Spinal cord (tissue), 10 donors: Measurements from ENCODE around the gene TBC1D4. TPM values are rescaled to one million over a fixed set of nuclear protein-coding genes. Genes with fewer than 3 reads are reported as not detected.

Experiments used
- DNase-seq, 6 donors: peaks; one replicate each; pipeline versions ENCODE4 v3.0.0 to v3.0.0-alpha.2; 2013 to 2015; ENCODE audit warnings: low spot score in 6 of 6, low read depth in 4 of 6
- H3K27ac ChIP-seq: one replicate; pipeline ENCODE4 v1.5.1; 2013; ENCODE audit warnings: low read depth, low read length, control low read depth
- H3K27me3 ChIP-seq: one replicate; pipeline ENCODE4 v1.6.1; 2013; ENCODE audit warnings: low read length; ENCODE audit not compliant: control insufficient read depth, insufficient read depth
- H3K36me3 ChIP-seq: one replicate; pipeline ENCODE4 v1.6.1; 2013; ENCODE audit warnings: low read length; ENCODE audit not compliant: control insufficient read depth, insufficient read depth
- H3K4me1 ChIP-seq: one replicate; pipeline ENCODE4 v1.6.1; 2013; ENCODE audit warnings: low read length; ENCODE audit not compliant: control insufficient read depth, insufficient read depth
- H3K4me3 ChIP-seq: one replicate; pipeline ENCODE4 v1.5.1; 2013; ENCODE audit warnings: low read depth, low read length, control low read depth
- H3K9me3 ChIP-seq: one replicate; pipeline ENCODE4 v1.6.1; 2013; ENCODE audit warnings: low read length; ENCODE audit not compliant: control insufficient read depth, insufficient read depth
- WGBS: methylation state at CpG from one replicate; pipeline ENCODE4 v1.1.5; 2013; ENCODE audit warnings: missing lambda C conversion rate; ENCODE audit not compliant: insufficient coverage; 5-methylcytosine and 5-hydroxymethylcytosine counted together
- polyA plus RNA-seq, 2 donors: library from polyadenylated mRNA; unstranded; fragments of 120-200 nt; gene quantifications; one replicate each; pipeline ENCODE4 v1.2.1, GENCODE V29; 2013; ENCODE audit not compliant: insufficient read length in 2 of 2
- total RNA-seq, 2 donors: library from RNA; depleted of rRNA in 1 of 2; stranded (reverse); fragments of 120-200 nt in 1 of 2; fragments of >200 nt in 1 of 2; gene quantifications; one replicate each; pipeline versions ENCODE4 v1.2.3 to v1.2.4, GENCODE V29; 2013 to 2014
- donor health status: healthy.

TBC1D4 gene
- total and polyA plus RNA-seq, 4 donors = 11.1 to 19.2 (median 13.1) TPM

DNA sequence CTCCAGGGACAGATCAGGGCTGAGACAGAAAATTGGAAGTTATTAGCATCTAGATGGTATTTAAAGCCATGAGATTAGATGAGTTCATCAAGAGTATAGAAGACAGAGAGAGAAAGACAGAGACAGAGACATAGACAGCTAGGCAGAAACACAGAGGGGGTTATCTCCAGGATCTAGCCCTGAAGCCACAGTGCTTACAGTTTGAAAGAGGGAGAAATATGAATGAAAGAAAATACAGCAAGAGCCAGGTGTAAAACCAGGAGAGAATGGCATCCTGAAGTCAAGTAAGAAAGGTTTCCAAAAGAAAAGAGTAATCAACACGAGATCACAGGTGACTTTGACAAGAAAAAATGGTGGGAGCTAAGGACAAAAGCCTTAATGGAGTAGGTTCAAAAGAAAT is 111.2 kb downstream of the TBC1D4 start:
- no peak for DNase-seq

DNA sequence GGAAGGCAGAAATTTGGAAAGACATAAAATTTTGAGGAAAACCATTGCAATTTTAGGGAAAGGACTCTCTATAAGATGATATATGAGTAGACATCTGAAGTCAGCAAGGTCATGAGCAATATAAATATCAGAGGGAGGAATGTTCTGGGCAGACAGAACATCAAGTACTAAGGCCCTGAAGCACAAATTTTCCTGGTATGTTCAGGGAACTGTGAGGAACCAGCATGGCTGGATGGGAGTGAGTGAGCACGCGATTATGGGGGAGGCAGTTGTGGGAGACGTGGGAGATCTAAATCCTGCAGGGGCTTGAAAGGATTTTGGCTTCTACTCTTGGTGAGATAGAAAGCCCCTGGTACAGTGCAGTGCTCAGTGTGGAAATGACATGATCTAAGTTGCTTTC is 112.0 kb downstream of the TBC1D4 start:
- no peak overlapping the region for H3K27ac ChIP-seq
- no peaks in the 10 kb centered on the region for H3K27me3 ChIP-seq
- peaks cover 4% of the 10 kb centered on the region for H3K4me1 ChIP-seq

More for the DNA sequence above, 111.2 kb downstream of the TBC1D4 start:
- Histone ChIP-seq H3K4me3 (no peak overlapping the region), H3K27me3 (no peaks in the 10 kb centered on the region), H3K9me3 (no peaks in the 10 kb centered on the region), H3K27ac (no peak overlapping the region), H3K4me1 (peaks cover 4% of the 10 kb centered on the region), H3K36me3 (no peaks in the 10 kb centered on the region)
- WGBS = 100% methylated on average over 1 of the region's 1 CpG

DNA sequence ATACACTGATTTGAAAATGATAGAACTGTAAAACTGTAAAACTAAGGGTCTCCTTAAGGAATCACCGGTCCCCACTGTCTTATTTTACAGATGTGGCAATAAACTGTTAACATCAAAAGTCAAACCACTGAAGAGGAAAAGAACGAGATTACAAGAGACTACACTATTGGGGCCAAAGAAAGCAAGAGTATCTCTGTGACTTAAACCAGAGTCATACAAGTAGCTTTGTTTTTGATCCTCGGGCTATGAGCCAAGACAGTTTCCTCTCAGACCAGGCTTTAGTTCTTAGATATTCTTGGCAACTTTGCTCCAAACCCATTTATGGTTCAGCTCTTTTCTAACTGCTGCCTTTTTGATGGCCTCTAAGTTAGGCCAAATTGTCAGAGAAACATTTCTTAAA is 113.8 kb downstream of the TBC1D4 start:
- Histone ChIP-seq H3K4me1 (peaks cover 4% of the 10 kb centered on the region), H3K36me3 (no peaks in the 10 kb centered on the region), H3K27ac (no peak overlapping the region), H3K27me3 (no peaks in the 10 kb centered on the region), H3K4me3 (no peak overlapping the region), H3K9me3 (no peaks in the 10 kb centered on the region)
- WGBS = 35% methylated on average over 2 of the region's 3 CpGs
- DNase-seq = peak in 3 of 6 donors; percentile 42 to 83 (median 54)

More for the DNA sequence above, 112.0 kb downstream of the TBC1D4 start:
- WGBS = 90% methylated on average over 3 of the region's 3 CpGs
- Histone ChIP-seq H3K9me3 (no peaks in the 10 kb centered on the region), H3K4me3 (no peak overlapping the region), H3K36me3 (no peaks in the 10 kb centered on the region)
- DNase-seq = no peak

- H3K9me3 ChIP-seq = no peaks in the 10 kb centered on the region
- WGBS = no CpG with 5 or more reads among the region's 3 CpGs
- DNase-seq = peak in 1 of 6 donors; percentile 15
- H3K27ac ChIP-seq = no peak overlapping the region
- peaks cover 6% of the 10 kb centered on the region for H3K36me3 ChIP-seq
- H3K4me3 ChIP-seq = no peak overlapping the region
- H3K27me3 ChIP-seq = no peaks in the 10 kb centered on the region
- peaks cover 4% of the 10 kb centered on the region for H3K4me1 ChIP-seq
Observed at GRCh38 chr13:75366380-75367280, 115.3 kb downstream of the TBC1D4 start.

DNA sequence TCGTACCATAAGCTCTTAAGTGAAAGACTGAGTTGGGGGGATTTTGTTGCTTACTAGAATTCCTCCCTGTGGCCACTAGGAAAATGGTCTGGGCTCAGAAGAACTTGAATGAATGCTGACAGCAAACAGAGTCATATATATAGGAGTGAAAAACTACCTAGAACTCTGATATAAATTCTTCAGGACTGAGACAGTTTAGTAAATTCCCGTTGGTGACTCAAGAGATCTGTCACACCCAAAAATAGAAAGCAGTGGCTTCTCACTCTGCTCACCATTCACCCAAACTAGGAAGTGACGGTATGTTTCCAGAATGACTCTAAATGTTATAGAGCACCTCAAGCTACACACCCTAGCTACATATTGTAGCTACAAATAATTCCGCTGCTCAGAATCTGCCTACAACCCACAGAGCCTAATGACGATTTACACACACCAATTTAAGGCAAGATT is 116.2 kb downstream of the TBC1D4 start:
- Histone ChIP-seq H3K4me1 (peaks cover 4% of the 10 kb centered on the region), H3K4me3 (no peak overlapping the region), H3K36me3 (peaks cover 6% of the 10 kb centered on the region), H3K27me3 (no peaks in the 10 kb centered on the region), H3K9me3 (no peaks in the 10 kb centered on the region), H3K27ac (no peak overlapping the region)
- DNase-seq = no peak
- 100% methylated on average over 3 of the region's 5 CpGs for WGBS

DNA sequence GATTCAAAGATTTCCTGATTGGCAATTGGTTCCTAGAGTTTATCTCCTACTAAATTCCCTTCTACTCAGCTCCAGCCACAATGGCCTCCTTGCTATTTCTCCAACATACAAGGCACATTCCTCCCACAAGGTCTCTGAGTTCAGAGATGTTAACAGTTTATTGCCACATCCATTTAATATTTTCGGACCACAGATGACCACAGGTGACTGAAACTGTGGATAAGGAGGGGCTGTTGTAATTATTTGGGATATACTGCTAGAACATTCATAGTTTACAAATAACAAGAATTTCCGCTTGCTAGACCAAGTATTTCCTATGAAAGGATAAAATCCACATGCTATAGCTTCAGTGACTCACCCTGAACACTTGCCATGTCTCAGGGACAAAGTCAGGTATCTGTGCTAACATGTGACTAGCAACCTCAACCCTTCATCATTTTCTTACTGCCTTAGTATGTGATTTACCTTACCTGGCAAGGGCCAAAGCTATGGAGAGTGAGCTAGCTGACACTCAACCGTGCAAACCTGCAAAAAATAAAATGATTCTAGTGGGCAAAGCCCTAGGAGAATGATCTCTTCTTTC is 117.7 kb downstream of the TBC1D4 start:
- H3K36me3 ChIP-seq = peaks cover 6% of the 10 kb centered on the region
- DNase-seq = no peak
- no CpG with 5 or more reads among the region's 3 CpGs for WGBS
- peaks cover 4% of the 10 kb centered on the region for H3K4me1 ChIP-seq
- no peak overlapping the region for H3K27ac ChIP-seq
- no peak overlapping the region for H3K4me3 ChIP-seq
- H3K9me3 ChIP-seq = no peaks in the 10 kb centered on the region
- H3K27me3 ChIP-seq = no peaks in the 10 kb centered on the region

DNA sequence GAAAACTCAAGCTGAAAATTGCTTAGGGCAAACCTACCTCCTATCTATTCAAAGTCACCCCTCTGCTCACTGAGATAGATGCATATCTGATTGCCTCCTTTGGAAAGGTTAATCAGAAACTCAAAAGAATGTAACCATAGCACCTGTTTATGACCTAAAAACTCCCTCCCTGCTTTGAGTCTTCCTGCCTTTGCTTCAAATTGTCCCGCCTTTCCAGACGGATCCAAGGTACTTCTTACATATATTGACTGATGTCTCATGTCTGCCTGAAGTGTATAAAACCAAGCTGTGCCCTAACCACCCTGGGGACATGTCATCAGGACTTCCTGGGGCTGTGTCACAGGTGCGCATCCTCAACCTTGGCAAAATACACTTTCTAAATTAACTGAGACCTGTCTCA is 118.6 kb downstream of the TBC1D4 start:
- H3K36me3 ChIP-seq = peaks cover 6% of the 10 kb centered on the region
- no peak overlapping the region for H3K27ac ChIP-seq
- H3K27me3 ChIP-seq = no peaks in the 10 kb centered on the region
- H3K4me3 ChIP-seq = no peak overlapping the region
- H3K9me3 ChIP-seq = no peaks in the 10 kb centered on the region
- H3K4me1 ChIP-seq = no peaks in the 10 kb centered on the region
- no peak for DNase-seq
- WGBS = no CpG with 5 or more reads among the region's 3 CpGs

DNA sequence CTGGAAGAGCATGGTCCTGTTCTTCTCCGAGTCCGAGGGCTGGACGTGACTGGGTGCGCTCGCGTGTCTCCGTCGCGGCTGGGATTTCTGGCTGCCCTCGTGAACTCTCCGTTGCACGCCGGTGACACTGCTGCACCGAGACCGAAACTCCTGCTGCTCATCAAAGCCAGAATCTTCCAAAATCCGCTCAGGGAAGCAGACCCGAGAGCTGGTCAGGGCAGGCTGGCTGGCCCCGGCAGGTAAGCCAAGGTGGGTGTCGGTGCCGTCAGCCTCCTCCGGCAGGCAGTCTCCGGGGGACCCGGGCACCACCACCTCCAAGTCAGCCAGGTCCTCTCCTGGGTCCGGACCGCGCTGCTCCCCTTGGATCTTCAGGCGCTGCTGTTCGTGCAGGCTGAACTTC is 119.9 kb downstream of the TBC1D4 start:
- 95% methylated on average over 28 of the region's 28 CpGs for WGBS
- Histone ChIP-seq H3K4me3 (no peak overlapping the region), H3K27me3 (no peaks in the 10 kb centered on the region), H3K4me1 (no peaks in the 10 kb centered on the region), H3K9me3 (no peaks in the 10 kb centered on the region), H3K36me3 (peaks cover 6% of the 10 kb centered on the region), H3K27ac (no peak overlapping the region)
- no peak for DNase-seq

- Histone ChIP-seq H3K36me3 (peaks cover 6% of the 10 kb centered on the region), H3K4me1 (no peaks in the 10 kb centered on the region), H3K9me3 (no peaks in the 10 kb centered on the region), H3K4me3 (no peak overlapping the region), H3K27ac (no peak overlapping the region), H3K27me3 (no peaks in the 10 kb centered on the region)
- no peak for DNase-seq
- no CpG with 5 or more reads among the region's 1 CpG for WGBS
Observed at GRCh38 chr13:75360170-75360569, 121.8 kb downstream of the TBC1D4 start.

- Histone ChIP-seq H3K4me1 (no peaks in the 10 kb centered on the region), H3K4me3 (no peak overlapping the region), H3K27ac (no peak overlapping the region), H3K9me3 (no peaks in the 10 kb centered on the region), H3K27me3 (no peaks in the 10 kb centered on the region), H3K36me3 (peaks cover 6% of the 10 kb centered on the region)
- WGBS = no CpG with 5 or more reads among the region's 2 CpGs
- no peak for DNase-seq
Observed at GRCh38 chr13:75359266-75359665, 122.7 kb downstream of the TBC1D4 start.
